Right lobe of liver (tissue), 6 donors: Measurements from ENCODE around the gene PEX16. TPM values are rescaled to one million over a fixed set of nuclear protein-coding genes. Genes with fewer than 3 reads are reported as not detected.

Experiments
- ATAC-seq, 4 donors: fragments of 200-7000 bp; cut with Tn5 transposase; one replicate each; pipeline ENCODE4 v1.9.1; 2020; ENCODE audit warnings: mild to moderate bottlenecking in 4 of 4, moderate library complexity in 4 of 4
- DNase-seq, 3 donors: peaks; one replicate each; pipeline ENCODE4 v3.0.0-alpha.2; 2020
- H3K27ac ChIP-seq, 3 donors: fragments of 200-600 bp; one replicate each; pipeline ENCODE4 v1.8.0; 2022
- H3K27me3 ChIP-seq, 2 donors: fragments of 200-600 bp; one replicate each; pipeline ENCODE4 v1.8.0; 2022
- H3K36me3 ChIP-seq, 4 donors: fragments of 200-600 bp; sonication (generic) in 1 of 4; one replicate each; pipeline versions ENCODE4 v1.5.1 to v1.8.0; 2017 to 2022; ENCODE audit warnings: control low read depth in 1 of 4
- H3K4me1 ChIP-seq, 4 donors: fragments of 200-600 bp; sonication (generic) in 1 of 4; one replicate each; pipeline versions ENCODE4 v1.5.1 to v1.8.0; 2017 to 2022; ENCODE audit warnings: control low read depth in 1 of 4
- H3K4me3 ChIP-seq, 3 donors: fragments of 200-600 bp; one replicate each; pipeline ENCODE4 v1.8.0; 2022
- H3K9me3 ChIP-seq, 4 donors: fragments of 200-600 bp; sonication (generic) in 1 of 4; one replicate each; pipeline versions ENCODE4 v1.5.1 to v1.8.0; 2017 to 2022; ENCODE audit warnings: control low read depth in 1 of 4
- CTCF ChIP-seq, 4 donors: fragments of 200-600 bp in 3 of 4; fragments of 450-650 bp in 1 of 4; IDR thresholded peaks; one replicate each; pipeline versions ENCODE4 v1.5.1 to v1.8.0; 2016 to 2022; ENCODE audit warnings: antibody characterized with exemption in 4 of 4, mild to moderate bottlenecking in 2 of 4
- POLR2A ChIP-seq: fragments of 450-650 bp; IDR thresholded peaks from one replicate; pipeline ENCODE4 v1.6.1; 2017; ENCODE audit warnings: antibody characterized with exemption, mild to moderate bottlenecking
- WGBS: methylation state at CpG from one replicate; pipeline ENCODE4 v1.1.6; 2018; ENCODE audit warnings: low coverage, low lambda C conversion rate; ENCODE audit not compliant: insufficient coverage; ENCODE audit errors: missing lambda C conversion rate; 5-methylcytosine and 5-hydroxymethylcytosine counted together
- intact Hi-C, 2 donors: fragments of 100-400 bp; cut with DNase I; formaldehyde crosslinking; loops; one replicate each; pipeline versions ENCODE4 v1.11.2 to v1.14.1; 2022
- total RNA-seq, 6 experiments: library from RNA; depleted of rRNA in 2 of 6; stranded (reverse); fragments of >200 nt in 2 of 6; fragmentation: NEBNext Ultra II Directional in 3 of 6; extraction: Animal tissue kit (Norgen Biotek cat#: 25700) in 3 of 6; gene quantifications; one replicate each; pipeline versions ENCODE4 v1.1.0 to v1.2.4, GENCODE V29; 2016 to 2023
- donor health status: DM: no; HTN: yes; CAD: no.
- donor health status: DM: no; HTN: no; CAD: no.
- donor health status: DM: no; HTN: no; CAD: no.
- donor health status: DM: no; HTN: yes; CAD: no.
- donor health status: DM: no; HTN: yes; CAD: no.

The PEX16 gene
- total RNA-seq, 6 experiments from 2014 or later, result 17.9 to 36.7 (median 32.4) TPM

GRCh38 chr11:45918962-45919675, 1.4 kb upstream of the PEX16 start:
- intact Hi-C loops, result no loop called here
- WGBS, result 53% methylated on average over 6 of the region's 7 CpGs
- ATAC-seq (no peak), DNase-seq (peak in 2 of 3 donors; percentile 14 to 37)
- peak overlapping the region in 1 of 3 donors; percentile 79 for H3K27ac ChIP-seq
- H3K27me3 ChIP-seq, result no peaks in the 10 kb centered on the region
- peak overlapping the region; percentile 88 to 91 (median 90) for H3K4me3 ChIP-seq
- H3K4me1 ChIP-seq, result peaks cover 0 to 35% (median 8%) of the 10 kb centered on the region in 4 donors
- H3K36me3 ChIP-seq, result peaks cover 0 to 15% (median 2%) of the 10 kb centered on the region in 4 donors
- no peak for TF ChIP-seq CTCF (IDR thresholded peaks at IDR 0.05)
- TF ChIP-seq POLR2A, result no peak
- no peaks in the 10 kb centered on the region for H3K9me3 ChIP-seq

- Histone ChIP-seq H3K36me3 (peaks cover 0 to 22% (median 2%) of the 10 kb centered on the region in 4 donors), H3K9me3 (no peaks in the 10 kb centered on the region), H3K27me3 (no peaks in the 10 kb centered on the region), H3K4me3 (peak overlapping the region; percentile 88 to 91 (median 90)), H3K27ac (peak overlapping the region; percentile 74 to 79 (median 75)), H3K4me1 (peaks cover 0 to 40% (median 11%) of the 10 kb centered on the region in 4 donors)
- DNase-seq, result peak; percentile 89 to 93 (median 93)
- WGBS, result 0% methylated on average over 19 of the region's 38 CpGs
- intact Hi-C loops, result no loop called here
- peak; percentile 72 to 75 (median 74) for ATAC-seq
- no peak for TF ChIP-seq CTCF (IDR thresholded peaks at IDR 0.05)
- TF ChIP-seq POLR2A, result no peak
Measured at GRCh38 chr11:45918331-45918941, 759 bp upstream of the PEX16 start.

- intact Hi-C loops, result no loop called here
- no peak for DNase-seq
Measured at GRCh38 chr11:45917286-45917622, 423 bp downstream of the PEX16 start.

DNA sequence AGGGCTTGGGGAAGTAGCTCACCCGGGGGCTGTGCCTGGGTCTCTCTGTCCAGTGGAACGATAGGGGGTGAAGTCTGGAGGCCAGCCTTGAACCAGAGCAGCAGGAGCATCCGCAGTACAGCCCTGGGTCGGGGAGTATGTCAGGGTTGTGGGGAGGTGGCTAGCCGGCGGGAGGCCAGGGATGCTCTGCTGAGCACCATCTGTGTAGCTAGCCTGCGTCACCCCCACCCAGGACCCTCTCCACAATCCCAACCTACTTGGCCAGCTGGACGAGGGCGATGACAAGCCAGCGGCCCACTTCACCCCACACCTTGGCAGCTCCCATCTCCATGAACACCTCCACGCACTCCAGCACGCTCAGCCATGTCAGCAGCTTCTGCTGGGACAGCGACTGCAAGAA, 2.2 kb downstream of the PEX16 start:
- no peak overlapping the region for H3K4me3 ChIP-seq
- WGBS, result no CpG with 5 or more reads among the region's 13 CpGs
- intact Hi-C loops, result no loop called here
- H3K36me3 ChIP-seq, result peaks cover 0 to 42% (median 9%) of the 10 kb centered on the region in 4 donors
- ATAC-seq, result no peak
- no peaks in the 10 kb centered on the region for H3K9me3 ChIP-seq
- no peaks in the 10 kb centered on the region for H3K27me3 ChIP-seq
- no peak overlapping the region for H3K27ac ChIP-seq
- TF ChIP-seq CTCF (IDR thresholded peaks at IDR 0.05) (no peak), POLR2A (no peak)
- peaks cover 0 to 45% (median 19%) of the 10 kb centered on the region in 4 donors for H3K4me1 ChIP-seq
- no peak for DNase-seq

More at GRCh38 chr11:45917286-45917622, 423 bp downstream of the PEX16 start:
- Histone ChIP-seq H3K4me1 (peaks cover 0 to 44% (median 16%) of the 10 kb centered on the region in 4 donors), H3K27ac (peak overlapping the region; percentile 74 to 79 (median 75)), H3K36me3 (peaks cover 0 to 26% (median 2%) of the 10 kb centered on the region in 4 donors), H3K9me3 (no peaks in the 10 kb centered on the region), H3K4me3 (peak overlapping the region; percentile 88 to 91 (median 90)), H3K27me3 (no peaks in the 10 kb centered on the region)
- ATAC-seq, result no peak
- TF ChIP-seq POLR2A (no peak), CTCF (IDR thresholded peaks at IDR 0.05) (no peak)
- WGBS, result 0% methylated on average over 5 of the region's 16 CpGs
